Retinal pigment epithelial cell (primary cell): ENCODE results near the gene GINS1.
A peak's percentile ranks its signal among the peaks of the same experiment; 100 is the strongest.

Experiments used
- DNase-seq: peaks from one replicate; pipeline ENCODE4 v3.0.0-alpha.2; 2010; ENCODE audit warnings: low read depth
- H3K4me3 ChIP-seq: 2 replicates; pipeline ENCODE4 v1.5.1; 2011; ENCODE audit warnings: mild to moderate bottlenecking, low read length, control low read depth, moderate library complexity
- CTCF ChIP-seq: conservative IDR thresholded peaks from 2 replicates; pipeline ENCODE4 v1.5.1; 2011; ENCODE audit warnings: low read depth, low read length, control low read depth, inconsistent platforms

The GINS1 gene

GRCh38 chr20:25407311-25408169, at the start of gene GINS1:
Gene GINS1, plus strand, starts transcription at chr20:25407673. Its CDS starts 148 bp downstream, at chr20:25407821.
- no peak for TF ChIP-seq CTCF
- peak within 1 kb of the TSS; percentile 90 for H3K4me3 ChIP-seq
- peak; percentile 66 for DNase-seq

GRCh38 chr20:25360631-25361286, 46.7 kb upstream of the GINS1 start:
- DNase-seq, result peak; percentile 52

GRCh38 chr20:25361287-25361683, 46.2 kb upstream of the GINS1 start:
- no peak for TF ChIP-seq CTCF
- DNase-seq, result peak; percentile 16
- no peak overlapping the region for H3K4me3 ChIP-seq

More at GRCh38 chr20:25360631-25361286, 46.7 kb upstream of the GINS1 start:
- no peak overlapping the region for H3K4me3 ChIP-seq
- no peak for TF ChIP-seq CTCF

- H3K4me3 ChIP-seq, result no peak overlapping the region
- DNase-seq, result no peak
- no peak for TF ChIP-seq CTCF
Observed at GRCh38 chr20:25364180-25364788, 43.2 kb upstream of the GINS1 start.

GRCh38 chr20:25364879-25365699, 42.4 kb upstream of the GINS1 start:
- no peak for TF ChIP-seq CTCF
- DNase-seq, result no peak
- no peak overlapping the region for H3K4me3 ChIP-seq

- no peak for TF ChIP-seq CTCF
- no peak overlapping the region for H3K4me3 ChIP-seq
- DNase-seq, result no peak
Observed at GRCh38 chr20:25368526-25368925, 38.9 kb upstream of the GINS1 start.
